IMR-90 (cell line): ENCODE data around the gene MICAL3. TPM values are rescaled to one million over a fixed set of nuclear protein-coding genes. Genes with fewer than 3 reads are reported as not detected.

Experiments
- ATAC-seq: fragments of 200-7000 bp; cut with Tn5 transposase; 2 replicates; pipeline ENCODE4 v1.9.1; 2020; ENCODE audit warnings: low read depth, mild to moderate bottlenecking, moderate library complexity
- BruUV-seq: library from RNA; stranded (reverse); fragments of 400-500 nt; replicated peaks from 2 replicates; lab custom pipeline; 2021; lab: Mats Ljungman, UMichigan
- CTCF ChIA-PET: fragments of 300-600 bp; formaldehyde crosslinking; extraction: SDS; loops from one replicate; lab custom pipeline; 2021; ENCODE audit warnings: antibody characterized with exemption; lab: Yijun Ruan, JAX
- POLR2A ChIA-PET: fragments of 300-600 bp; sonication (Branson Sonifier 250); formaldehyde crosslinking; loops from one replicate; lab custom pipeline; 2022; ENCODE audit warnings: antibody characterized with exemption; ENCODE audit not compliant: unreplicated experiment; lab: Charles Lee
- DNase-seq: peaks from one replicate; pipeline ENCODE4 v3.0.0; 2013
- H2AFZ ChIP-seq: replicated peaks from 2 replicates; pipeline ENCODE3; 2013; ENCODE audit warnings: low read length, mild to moderate bottlenecking; ENCODE audit not compliant: poor library complexity
- H2AK5ac ChIP-seq: 2 replicates; pipeline ENCODE4 v1.6.1; 2013; ENCODE audit warnings: low read depth, low read length, inconsistent platforms
- H2AK9ac ChIP-seq: replicated peaks from 2 replicates; pipeline ENCODE3; 2013; ENCODE audit warnings: mild to moderate bottlenecking, low read depth, low read length, moderate library complexity; ENCODE audit not compliant: poor library complexity
- H2BK120ac ChIP-seq: 2 replicates; pipeline ENCODE4 v1.6.1; 2013; ENCODE audit warnings: low read depth, low read length, inconsistent platforms
- H2BK15ac ChIP-seq: 3 replicates; pipeline ENCODE4 v1.6.1; 2013; ENCODE audit warnings: low read depth, low read length, inconsistent platforms
- H2BK20ac ChIP-seq: 2 replicates; pipeline ENCODE4 v1.6.1; 2013; ENCODE audit warnings: low read depth, mild to moderate bottlenecking, inconsistent platforms, low read length, moderate library complexity
- H2BK5ac ChIP-seq: 2 replicates; pipeline ENCODE4 v1.6.1; 2013; ENCODE audit warnings: mild to moderate bottlenecking, low read depth, low read length, inconsistent platforms; ENCODE audit not compliant: poor library complexity, severe bottlenecking
- H3K14ac ChIP-seq: replicated peaks from 2 replicates; pipeline ENCODE4 v1.6.1; 2013; ENCODE audit warnings: low read depth, low read length, inconsistent platforms
- H3K18ac ChIP-seq: 2 replicates; pipeline ENCODE4 v1.6.1; 2013; ENCODE audit warnings: low read depth, low read length, control low read depth
- H3K23ac ChIP-seq: 2 replicates; pipeline ENCODE4 v1.6.1; 2013; ENCODE audit warnings: low read depth, low read length, inconsistent platforms
- H3K27ac ChIP-seq: 2 replicates; pipeline ENCODE4 v1.5.1; 2013; ENCODE audit warnings: mild to moderate bottlenecking, control low read depth, low read length; ENCODE audit not compliant: insufficient read depth
- H3K27me3 ChIP-seq: 2 replicates; pipeline ENCODE4 v1.6.1; 2013; ENCODE audit warnings: low read length; ENCODE audit not compliant: control insufficient read depth, insufficient read depth
- H3K36me3 ChIP-seq: 2 replicates; pipeline ENCODE4 v1.6.1; 2013; ENCODE audit warnings: low read length, mixed read lengths; ENCODE audit not compliant: control insufficient read depth, insufficient read depth
- H3K4ac ChIP-seq: 2 replicates; pipeline ENCODE4 v1.6.1; 2013; ENCODE audit warnings: low read depth, low read length, inconsistent platforms
- H3K4me1 ChIP-seq: 2 replicates; pipeline ENCODE4 v1.6.1; 2013; ENCODE audit warnings: low read length, mixed read lengths; ENCODE audit not compliant: control insufficient read depth, insufficient read depth
- H3K4me2 ChIP-seq: 2 replicates; pipeline ENCODE4 v1.6.1; 2013; ENCODE audit warnings: low read depth, mild to moderate bottlenecking, control low read depth, low read length, moderate library complexity
- H3K4me3 ChIP-seq: 2 replicates; pipeline ENCODE4 v1.5.1; 2013; ENCODE audit warnings: low read depth, mild to moderate bottlenecking, control low read depth, low read length, moderate library complexity; ENCODE audit not compliant: insufficient read depth
- H3K56ac ChIP-seq: 2 replicates; pipeline ENCODE4 v1.6.1; 2013; ENCODE audit warnings: low read length, inconsistent platforms; ENCODE audit not compliant: insufficient read depth; ENCODE audit errors: extremely low read depth
- H3K79me1 ChIP-seq, 2 experiments: 2 replicates each; pipeline ENCODE4 v1.6.1; 2013; ENCODE audit warnings: low read length in 2 of 2, inconsistent platforms in 1 of 2, low read depth in 1 of 2
- H3K9ac ChIP-seq: 2 replicates; pipeline ENCODE4 v1.6.1; 2013; ENCODE audit warnings: low read depth, low read length, control low read depth
- H3K9me1 ChIP-seq: 2 replicates; pipeline ENCODE4 v1.6.1; 2013; ENCODE audit warnings: low read length, inconsistent platforms; ENCODE audit not compliant: insufficient read depth
- H3K9me3 ChIP-seq: 2 replicates; pipeline ENCODE4 v1.6.1; 2013; ENCODE audit warnings: low read length; ENCODE audit not compliant: control insufficient read depth, insufficient read depth
- H4K20me1 ChIP-seq: 2 replicates; pipeline ENCODE4 v1.6.1; 2013; ENCODE audit warnings: low read length, inconsistent platforms; ENCODE audit not compliant: insufficient read depth
- H4K5ac ChIP-seq: 2 replicates; pipeline ENCODE4 v1.6.1; 2013; ENCODE audit warnings: mild to moderate bottlenecking, low read depth, low read length, control low read depth
- H4K8ac ChIP-seq, 2 experiments: 2 replicates each; pipeline ENCODE4 v1.6.1; 2013; ENCODE audit warnings: low read depth in 2 of 2, low read length in 2 of 2, control low read depth in 1 of 2, inconsistent platforms in 1 of 2
- H4K91ac ChIP-seq: 2 replicates; pipeline ENCODE4 v1.6.1; 2013; ENCODE audit warnings: low read depth, low read length, inconsistent platforms; ENCODE audit not compliant: insufficient read depth
- BHLHE40 ChIP-seq: fragments of 150-350 bp; IDR thresholded peaks from 2 replicates; pipeline ENCODE4 v1.6.1; 2016; ENCODE audit warnings: mild to moderate bottlenecking, low read depth, low read length
- CEBPB ChIP-seq: IDR thresholded peaks from 2 replicates; pipeline ENCODE4 v1.6.1; 2012; ENCODE audit warnings: low read depth, low read length, improper control_type of control experiment
- CTCF ChIP-seq: conservative IDR thresholded peaks from 2 replicates; pipeline ENCODE4 v1.5.1; 2012; ENCODE audit warnings: mild to moderate bottlenecking, low read depth, low read length, improper control_type of control experiment
- ELK1 ChIP-seq: fragments of 150-350 bp; IDR thresholded peaks from 2 replicates; pipeline ENCODE4 v1.6.1; 2016; ENCODE audit warnings: low read depth, mild to moderate bottlenecking, low read length, moderate library complexity, borderline replicate concordance
- FOS ChIP-seq: fragments of 150-350 bp; IDR thresholded peaks from 2 replicates; pipeline ENCODE4 v1.6.1; 2016; ENCODE audit warnings: low read depth, low read length
- MAZ ChIP-seq: IDR thresholded peaks from 2 replicates; pipeline ENCODE4 v1.6.1; 2012; ENCODE audit warnings: low read depth, mild to moderate bottlenecking, low read length, improper control_type of control experiment, moderate library complexity, borderline replicate concordance
- MXI1 ChIP-seq: IDR thresholded peaks from 2 replicates; pipeline ENCODE4 v1.6.1; 2012; ENCODE audit warnings: low read depth, mild to moderate bottlenecking, low read length, moderate library complexity, borderline replicate concordance
- NFE2L2 ChIP-seq: fragments of 150-350 bp; IDR thresholded peaks from 2 replicates; pipeline ENCODE4 v1.6.1; 2016; ENCODE audit warnings: low read depth, mild to moderate bottlenecking, low read length
- POLR2A ChIP-seq: IDR thresholded peaks from 2 replicates; pipeline ENCODE4 v1.6.1; 2012; ENCODE audit warnings: mild to moderate bottlenecking, low read depth, low read length
- RAD21 ChIP-seq: IDR thresholded peaks from 2 replicates; pipeline ENCODE4 v1.6.1; 2012; ENCODE audit warnings: low read length, improper control_type of control experiment
- RCOR1 ChIP-seq: IDR thresholded peaks from 2 replicates; pipeline ENCODE4 v1.6.1; 2012; ENCODE audit warnings: mild to moderate bottlenecking, low read length, improper control_type of control experiment; ENCODE audit not compliant: insufficient replicate concordance
- RFX5 ChIP-seq: IDR thresholded peaks from 2 replicates; pipeline ENCODE4 v1.8.0; 2012; ENCODE audit warnings: low read depth, mild to moderate bottlenecking, low read length, moderate library complexity
- SMC3 ChIP-seq: fragments of 150-350 bp; IDR thresholded peaks from 2 replicates; pipeline ENCODE4 v1.6.1; 2016; ENCODE audit warnings: low read depth, mild to moderate bottlenecking, antibody characterized with exemption, low read length, moderate library complexity
- USF2 ChIP-seq: fragments of 150-350 bp; IDR thresholded peaks from 2 replicates; pipeline ENCODE4 v1.6.1; 2017; ENCODE audit warnings: mild to moderate bottlenecking, antibody characterized with exemption, low read length, low read depth
- WGBS, 2 experiments: methylation state at CpG; one replicate each; pipeline versions ENCODE4 v1.1.5 to v1.1.7; 2013; ENCODE audit warnings: missing lambda C conversion rate in 2 of 2; ENCODE audit not compliant: insufficient read length in 1 of 2; ENCODE audit errors: extremely low coverage in 2 of 2; 5-methylcytosine and 5-hydroxymethylcytosine counted together
- dilution Hi-C: fragments of 300-500 bp; cut with HindIII; formaldehyde crosslinking; loops from one replicate; pipeline ENCODE4 v1.14.3; 2018; ENCODE audit warnings: low sequenced_read_pairs; ENCODE audit not compliant: unreplicated experiment
- in situ Hi-C: fragments of 300-500 bp; cut with MboI; formaldehyde crosslinking; loops from 3 replicates; pipeline ENCODE4 v1.14.3; 2019; ENCODE audit warnings: low sequenced_read_pairs, inconsistent platforms, mixed read lengths
- intact Hi-C: fragments of 100-400 bp; cut with micrococcal nuclease; formaldehyde crosslinking; loops from 2 replicates; pipeline ENCODE4 v1.10.0; 2022
- polyA plus RNA-seq, 3 experiments: library from polyadenylated mRNA; depleted of rRNA; stranded (reverse); fragments of >200 nt; gene quantifications; 2 replicates each; pipeline ENCODE4 v1.2.3, GENCODE V29; 2012; ENCODE audit warnings: low replicate concordance in 1 of 3
- total RNA-seq: library from RNA; depleted of rRNA; stranded (reverse); fragments of >200 nt; gene quantifications from 2 replicates; pipeline ENCODE4 v1.2.3, GENCODE V29; 2012

MICAL3 gene
- total and polyA plus RNA-seq, 2 of the 4 experiments (the other 2 are of a cell fraction): 17.6 to 26.8 TPM

GRCh38 chr22:17869285-17870096, 154.9 kb downstream of the MICAL3 start:
- no peak overlapping the region for H2AK9ac ChIP-seq
- no peak overlapping the region for H3K18ac ChIP-seq
- no peaks in the 10 kb centered on the region for H3K4me1 ChIP-seq
- no peak overlapping the region for H4K8ac ChIP-seq
- dilution Hi-C loops (no loop called here), intact Hi-C loops (no loop called here), in situ Hi-C loops (no loop called here)
- no peak overlapping the region for H2BK5ac ChIP-seq
- no peak overlapping the region for H2AFZ ChIP-seq
- H3K4ac ChIP-seq: no peak overlapping the region
- H3K27me3 ChIP-seq: no peaks in the 10 kb centered on the region
- no peak overlapping the region for H2BK15ac ChIP-seq
- H3K56ac ChIP-seq: no peak overlapping the region
- no peak overlapping the region for H4K91ac ChIP-seq
- no peak overlapping the region for H4K5ac ChIP-seq
- H3K79me1 ChIP-seq: peaks cover 0 to 2% of the 10 kb centered on the region in 2 experiments; a peak in 1 of 4 replicates
- H4K20me1 ChIP-seq: no peaks in the 10 kb centered on the region
- BruUV-seq: no TSS peak
- no peak overlapping the region for H2BK120ac ChIP-seq
- WGBS, 2 experiments: no CpG with 5 or more reads among the region's 9 CpGs
- H2BK20ac ChIP-seq: no peak overlapping the region
- peaks cover 56% of the 10 kb centered on the region for H3K36me3 ChIP-seq
- H3K9ac ChIP-seq: no peak overlapping the region
- ChIA-PET CTCF (no interaction called here), POLR2A (no interaction called here)
- TF ChIP-seq ELK1 (no peak), MXI1 (no peak), USF2 (no peak), MAZ (no peak), RFX5 (no peak), CTCF (no peak), RAD21 (no peak), SMC3 (no peak), NFE2L2 (no peak), CEBPB (no peak), BHLHE40 (no peak), FOS (no peak), POLR2A (no peak), RCOR1 (no peak)
- no peak overlapping the region for H3K23ac ChIP-seq
- ATAC-seq (no peak), DNase-seq (no peak)
- no peak overlapping the region for H3K14ac ChIP-seq
- H3K9me3 ChIP-seq: no peaks in the 10 kb centered on the region
- H2AK5ac ChIP-seq: no peak overlapping the region
- no peak overlapping the region for H3K4me2 ChIP-seq
- H3K27ac ChIP-seq: no peak overlapping the region
- no peaks in the 10 kb centered on the region for H3K9me1 ChIP-seq
- no peak overlapping the region for H3K4me3 ChIP-seq
